MG63 (cell line): ENCODE results near the gene TRIM56. TPM values are rescaled to one million over a fixed set of nuclear protein-coding genes. Genes with fewer than 3 reads are reported as not detected.

Experiments
- DNase-seq: peaks from one replicate; pipeline ENCODE4 v3.0.0-alpha.2; 2020
- H3K27me3 ChIP-seq: fragments of 250-450 bp; sonication (Bioruptor Pico); 2 replicates; pipeline ENCODE4 v1.5.1; 2020; ENCODE audit warnings: mild to moderate bottlenecking, moderate library complexity
- H3K36me3 ChIP-seq: fragments of 250-450 bp; sonication (Bioruptor Pico); 2 replicates; pipeline ENCODE4 v1.5.1; 2020; ENCODE audit warnings: mild to moderate bottlenecking, moderate library complexity
- H3K4me3 ChIP-seq: fragments of 250-450 bp; sonication (Bioruptor Pico); 2 replicates; pipeline ENCODE4 v1.5.1; 2020; ENCODE audit warnings: mild to moderate bottlenecking, moderate library complexity
- H3K9me3 ChIP-seq: fragments of 250-450 bp; sonication (Bioruptor Pico); 2 replicates; pipeline ENCODE4 v1.5.1; 2020; ENCODE audit warnings: mild to moderate bottlenecking, moderate library complexity
- total RNA-seq: library from RNA; depleted of rRNA; stranded (reverse); fragments of >200 nt; shearing (Covaris generic); gene quantifications from 2 replicates; pipeline ENCODE4 v1.2.3, GENCODE V29; 2014; ENCODE audit warnings: low replicate concordance; rRNA removed

TRIM56 gene
- total RNA-seq, 1 experiment from 2014 or later = 2.3 TPM

- Histone ChIP-seq H3K36me3 (peaks cover 39% of the 10 kb centered on the region), H3K9me3 (no peaks in the 10 kb centered on the region), H3K4me3 (no peak overlapping the region), H3K27me3 (no peaks in the 10 kb centered on the region)
- no peak for DNase-seq
Measured at GRCh38 chr7:101134399-101134980, 49.2 kb downstream of the TRIM56 start.

GRCh38 chr7:101137651-101138212 is 52.5 kb downstream of the TRIM56 start:
- Histone ChIP-seq H3K9me3 (no peaks in the 10 kb centered on the region), H3K27me3 (no peaks in the 10 kb centered on the region), H3K36me3 (peaks cover 22% of the 10 kb centered on the region), H3K4me3 (no peak overlapping the region)
- DNase-seq = no peak

GRCh38 chr7:101138213-101138870 is 53.1 kb downstream of the TRIM56 start:
- H3K9me3 ChIP-seq = no peaks in the 10 kb centered on the region
- no peaks in the 10 kb centered on the region for H3K27me3 ChIP-seq
- DNase-seq = peak; percentile 92
- peaks cover 22% of the 10 kb centered on the region for H3K36me3 ChIP-seq
- no peak overlapping the region; the same call in 1 of the 2 replicates for H3K4me3 ChIP-seq

- H3K27me3 ChIP-seq = no peaks in the 10 kb centered on the region
- H3K9me3 ChIP-seq = no peaks in the 10 kb centered on the region
- DNase-seq = no peak
- H3K4me3 ChIP-seq = no peak overlapping the region
- peaks cover 15% of the 10 kb centered on the region for H3K36me3 ChIP-seq
Measured at GRCh38 chr7:101140339-101140699, 55.0 kb downstream of the TRIM56 start.

GRCh38 chr7:101140746-101141382 is 55.6 kb downstream of the TRIM56 start:
- H3K27me3 ChIP-seq = no peaks in the 10 kb centered on the region
- peaks cover 11% of the 10 kb centered on the region for H3K36me3 ChIP-seq
- DNase-seq = no peak
- no peaks in the 10 kb centered on the region for H3K9me3 ChIP-seq
- no peak overlapping the region for H3K4me3 ChIP-seq

Other genes with a start within 250 kb of the TRIM56 start
- 12.0 and 13.6 TPM in 2 replicates for gene SLC12A9, start 232.8 kb upstream of the TRIM56 start, total RNA-seq
- gene TRIP6, start 218.1 kb upstream of the TRIM56 start, total RNA-seq = 147 and 173 TPM in 2 replicates
- gene SRRT, start 210.4 kb upstream of the TRIM56 start, total RNA-seq = 60.3 and 102 TPM in 2 replicates
- gene UFSP1, start 195.8 kb upstream of the TRIM56 start, total RNA-seq = 5.4 and 6.8 TPM in 2 replicates
- not detected in 2 replicates for gene ACHE, start 189.6 kb upstream of the TRIM56 start, total RNA-seq
- gene MUC3A, start 135.9 kb upstream of the TRIM56 start, total RNA-seq = not detected in 2 replicates
- gene MUC12, start 115.9 kb upstream of the TRIM56 start, total RNA-seq = not detected in 2 replicates
- gene MUC17, start 65.4 kb upstream of the TRIM56 start, total RNA-seq = not detected in 2 replicates
- gene SERPINE1, start 41.6 kb downstream of the TRIM56 start, total RNA-seq = 59.2 and 73.4 TPM in 2 replicates
- gene AP1S1, start 69.0 kb downstream of the TRIM56 start, total RNA-seq = 153 and 159 TPM in 2 replicates
- gene VGF, start 80.1 kb downstream of the TRIM56 start, total RNA-seq = 0.63 TPM in 1 of 2 replicates, not detected in the other
- not detected in 2 replicates for gene NAT16, start 94.8 kb downstream of the TRIM56 start, total RNA-seq
- not detected in 2 replicates for gene MOGAT3, start 115.6 kb downstream of the TRIM56 start, total RNA-seq
- 25.6 and 53.1 TPM in 2 replicates for gene PLOD3, start 132.1 kb downstream of the TRIM56 start, total RNA-seq
- gene ZNHIT1, start 132.7 kb downstream of the TRIM56 start, total RNA-seq = 42.4 and 64.6 TPM in 2 replicates
- 0.54 and 4.1 TPM in 2 replicates for gene CLDN15, start 152.3 kb downstream of the TRIM56 start, total RNA-seq
- 89.9 and 96.4 TPM in 2 replicates for gene FIS1, start 159.6 kb downstream of the TRIM56 start, total RNA-seq
- gene IFT22, start 236.3 kb downstream of the TRIM56 start, total RNA-seq = 15.6 and 21.1 TPM in 2 replicates